ENCODE results near the gene ADCY1. TPM values are rescaled to one million over a fixed set of nuclear protein-coding genes. Genes with fewer than 3 reads are reported as not detected.

ADCY1 gene
- total and polyA plus RNA-seq, 4 donors = 0.33 to 20.1 (median 4.1) TPM

GRCh38 chr7:45627691-45628456, 53.7 kb downstream of the ADCY1 start:
- no peak overlapping the region for H3K27ac ChIP-seq (ENCODE audit: low read depth in 1 of 2, low read length in 2 of 2)
- DNase-seq (ENCODE audit: low spot score) = peak; percentile 27
- no peak for TF ChIP-seq YY1 (IDR thresholded peaks at IDR 0.05)
- no peak overlapping the region for H3K9ac ChIP-seq (ENCODE audit: low read depth in 1 of 2, low read length in 2 of 2)
- no peaks in the 10 kb centered on the region for H3K27me3 ChIP-seq (ENCODE audit: control insufficient read depth in 4 of 4, insufficient read depth in 4 of 4, low read length in 3 of 4)
- H3K9me3 ChIP-seq (ENCODE audit: control insufficient read depth in 4 of 4, low read length in 3 of 4) = no peaks in the 10 kb centered on the region
- H3K36me3 ChIP-seq (ENCODE audit: control insufficient read depth in 4 of 4, insufficient read depth in 3 of 4, low read depth in 1 of 4, low read length in 3 of 4) = no peaks in the 10 kb centered on the region
- 91% methylated on average over 8 of the region's 8 CpGs for WGBS
- no peaks in the 10 kb centered on the region for H3K4me1 ChIP-seq (ENCODE audit: control insufficient read depth in 4 of 4, insufficient read depth in 4 of 4, low read length in 3 of 4)
- no peak overlapping the region for H3K4me3 ChIP-seq (ENCODE audit: low read depth in 1 of 3, low read length in 3 of 3)

- Histone ChIP-seq H3K9ac (ENCODE audit: low read depth in 1 of 2, low read length in 2 of 2) (no peak overlapping the region), H3K4me3 (ENCODE audit: low read depth in 1 of 3, low read length in 3 of 3) (no peak overlapping the region), H3K36me3 (ENCODE audit: control insufficient read depth in 4 of 4, insufficient read depth in 3 of 4, low read depth in 1 of 4, low read length in 3 of 4) (no peaks in the 10 kb centered on the region), H3K27me3 (ENCODE audit: control insufficient read depth in 4 of 4, insufficient read depth in 4 of 4, low read length in 3 of 4) (peaks cover 0 to 2% (median 0%) of the 10 kb centered on the region in 4 donors), H3K4me1 (ENCODE audit: control insufficient read depth in 4 of 4, insufficient read depth in 4 of 4, low read length in 3 of 4) (no peaks in the 10 kb centered on the region), H3K9me3 (ENCODE audit: control insufficient read depth in 4 of 4, low read length in 3 of 4) (no peaks in the 10 kb centered on the region), H3K27ac (ENCODE audit: low read depth in 1 of 2, low read length in 2 of 2) (no peak overlapping the region)
- TF ChIP-seq TAF1 (conservative IDR thresholded peaks at IDR 0.05) (no peak), FOXA2 (IDR thresholded peaks at IDR 0.05) (no peak), MAX (IDR thresholded peaks at IDR 0.05) (no peak), ATF3 (IDR thresholded peaks at IDR 0.05) (no peak), JUND (IDR thresholded peaks at IDR 0.05) (no peak), CTCF (IDR thresholded peaks at IDR 0.05; ENCODE audit: low read depth, low read length, missing input control) (no peak), SP1 (IDR thresholded peaks at IDR 0.05) (no peak), EGR1 (IDR thresholded peaks at IDR 0.05; ENCODE audit: low read depth in 2 of 2) (no peak), YY1 (IDR thresholded peaks at IDR 0.05) (no peak), FOXA1 (IDR thresholded peaks at IDR 0.05) (no peak)
- 99% methylated on average over 1 of the region's 1 CpG for WGBS
- no peak for DNase-seq (ENCODE audit: low spot score)
Measured at GRCh38 chr7:45631569-45631968, 57.4 kb downstream of the ADCY1 start.

GRCh38 chr7:45636733-45637132, 62.6 kb downstream of the ADCY1 start:
- no peaks in the 10 kb centered on the region for H3K36me3 ChIP-seq (ENCODE audit: control insufficient read depth in 4 of 4, insufficient read depth in 3 of 4, low read depth in 1 of 4, low read length in 3 of 4)
- H3K9ac ChIP-seq (ENCODE audit: low read depth in 1 of 2, low read length in 2 of 2) = no peak overlapping the region
- H3K27me3 ChIP-seq (ENCODE audit: control insufficient read depth in 4 of 4, insufficient read depth in 4 of 4, low read length in 3 of 4) = peaks cover 0 to 6% (median 0%) of the 10 kb centered on the region in 4 donors
- 94% methylated on average over 3 of the region's 3 CpGs for WGBS
- H3K9me3 ChIP-seq (ENCODE audit: control insufficient read depth in 4 of 4, low read length in 3 of 4) = no peaks in the 10 kb centered on the region
- no peak for DNase-seq (ENCODE audit: low spot score)
- no peaks in the 10 kb centered on the region for H3K4me1 ChIP-seq (ENCODE audit: control insufficient read depth in 4 of 4, insufficient read depth in 4 of 4, low read length in 3 of 4)
- H3K27ac ChIP-seq (ENCODE audit: low read depth in 1 of 2, low read length in 2 of 2) = no peak overlapping the region
- H3K4me3 ChIP-seq (ENCODE audit: low read depth in 1 of 3, low read length in 3 of 3) = no peak overlapping the region
- TF ChIP-seq RXRA (IDR thresholded peaks at IDR 0.05) (no peak), ATF3 (IDR thresholded peaks at IDR 0.05) (no peak), TAF1 (conservative IDR thresholded peaks at IDR 0.05) (no peak), ZBTB33 (IDR thresholded peaks at IDR 0.05) (no peak), SP1 (IDR thresholded peaks at IDR 0.05) (no peak), RAD21 (IDR thresholded peaks at IDR 0.05) (no peak), HNF4A (conservative IDR thresholded peaks at IDR 0.05) (no peak), GABPA (IDR thresholded peaks at IDR 0.05 in 1 of 2, conservative IDR thresholded peaks at IDR 0.05 in 1 of 2) (no peak), EGR1 (IDR thresholded peaks at IDR 0.05; ENCODE audit: low read depth in 2 of 2) (no peak), FOXA2 (IDR thresholded peaks at IDR 0.05) (no peak), HNF4G (IDR thresholded peaks at IDR 0.05) (no peak), MAX (IDR thresholded peaks at IDR 0.05) (no peak), FOXA1 (IDR thresholded peaks at IDR 0.05) (no peak), NR2F2 (IDR thresholded peaks at IDR 0.05) (no peak), YY1 (IDR thresholded peaks at IDR 0.05) (no peak), CTCF (IDR thresholded peaks at IDR 0.05; ENCODE audit: low read depth, low read length, missing input control) (no peak), JUND (IDR thresholded peaks at IDR 0.05) (no peak)

Measured in liver (tissue), 9 donors.